ENCODE results near the gene GTF3C6.
"Not testable (repeated sequence)": the region's sequence is repeated elsewhere in the genome, so short reads cannot be mapped to it uniquely, and the experiment has no call there.

GTF3C6 gene

DNA sequence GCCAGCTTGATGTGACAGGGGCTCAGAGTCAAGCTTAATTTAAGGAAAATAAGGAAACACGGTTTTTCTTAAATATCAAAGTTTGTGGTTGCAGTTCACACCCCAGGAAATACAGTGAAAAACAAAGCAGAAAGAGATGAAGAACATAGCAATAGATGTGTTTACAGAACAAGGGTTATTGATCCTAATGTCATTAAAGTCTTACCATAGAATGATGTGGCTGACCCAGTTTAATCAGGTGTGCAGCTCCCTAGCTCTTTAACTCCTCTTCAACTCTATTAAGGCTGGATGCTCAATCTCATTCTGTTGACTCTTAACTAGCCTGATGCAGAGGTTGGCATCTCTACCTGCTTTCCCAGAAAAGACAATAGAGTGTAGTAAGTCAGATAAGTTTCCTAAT lies 7.5 kb upstream of the GTF3C6 start:
- H3K4me1 ChIP-seq (ENCODE audit: control insufficient read depth, insufficient read depth, low read length): peaks cover 17% of the 10 kb centered on the region
- DNase-seq (ENCODE audit: low read depth): no peak
- no peak overlapping the region for H3K9ac ChIP-seq (ENCODE audit: low read length)
- no peaks in the 10 kb centered on the region for H3K36me3 ChIP-seq (ENCODE audit: control insufficient read depth, insufficient read depth, low read length, severe bottlenecking)
- no peaks in the 10 kb centered on the region for H3K27me3 ChIP-seq (replicated peaks; ENCODE audit: control insufficient read depth, insufficient read depth, low read length)
- no peak overlapping the region for H3K4me3 ChIP-seq (ENCODE audit: low read length)
- H3K9me3 ChIP-seq (ENCODE audit: control insufficient read depth, low read length): no peaks in the 10 kb centered on the region

DNA sequence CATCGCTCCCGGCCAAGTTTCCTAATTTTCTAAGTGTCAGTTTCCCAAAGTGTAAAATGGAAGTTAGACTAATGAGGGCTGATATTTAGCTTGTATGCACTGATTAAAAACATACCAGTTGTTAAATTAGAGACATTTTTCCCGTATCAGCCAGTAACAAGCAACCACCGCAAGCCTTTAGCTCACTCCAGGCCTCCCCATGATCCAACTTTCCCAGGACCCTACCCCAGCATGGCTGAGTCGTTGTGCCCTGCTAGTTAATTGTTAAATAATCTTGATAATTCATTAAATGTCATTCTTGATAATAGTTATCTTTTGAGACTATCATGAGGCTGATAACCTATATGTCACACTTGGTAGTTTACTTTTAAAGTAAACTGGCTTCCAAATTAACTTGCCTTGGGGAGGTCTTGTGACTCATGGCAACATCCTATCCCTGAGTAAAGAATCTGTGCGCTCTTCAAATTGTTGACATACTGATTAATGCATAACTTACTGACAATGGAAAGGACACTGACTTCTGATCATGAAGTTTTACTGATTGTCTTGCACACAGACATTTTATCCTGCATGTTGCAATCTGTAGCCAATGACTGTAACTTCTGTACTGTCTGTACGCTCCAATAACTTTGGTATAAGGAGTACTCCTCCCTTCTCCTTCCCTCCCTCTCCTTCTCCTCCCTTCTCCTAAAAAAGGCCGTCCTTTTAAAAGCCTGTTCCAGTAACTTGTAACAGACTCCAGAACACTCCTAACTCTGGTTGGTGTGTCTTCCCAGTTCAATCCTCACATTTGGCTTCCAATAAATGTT lies 6.3 kb upstream of the GTF3C6 start:
- Histone ChIP-seq H3K9ac (ENCODE audit: low read length) (peak overlapping the region; percentile 65), H3K9me3 (ENCODE audit: control insufficient read depth, low read length) (no peaks in the 10 kb centered on the region), H3K4me3 (ENCODE audit: low read length) (peak overlapping the region; percentile 43), H3K4me1 (ENCODE audit: control insufficient read depth, insufficient read depth, low read length) (peaks cover 17% of the 10 kb centered on the region), H3K27me3 (replicated peaks; ENCODE audit: control insufficient read depth, insufficient read depth, low read length) (no peaks in the 10 kb centered on the region), H3K36me3 (ENCODE audit: control insufficient read depth, insufficient read depth, low read length, severe bottlenecking) (no peaks in the 10 kb centered on the region)
- DNase-seq (ENCODE audit: low read depth): peak; percentile 74

DNA sequence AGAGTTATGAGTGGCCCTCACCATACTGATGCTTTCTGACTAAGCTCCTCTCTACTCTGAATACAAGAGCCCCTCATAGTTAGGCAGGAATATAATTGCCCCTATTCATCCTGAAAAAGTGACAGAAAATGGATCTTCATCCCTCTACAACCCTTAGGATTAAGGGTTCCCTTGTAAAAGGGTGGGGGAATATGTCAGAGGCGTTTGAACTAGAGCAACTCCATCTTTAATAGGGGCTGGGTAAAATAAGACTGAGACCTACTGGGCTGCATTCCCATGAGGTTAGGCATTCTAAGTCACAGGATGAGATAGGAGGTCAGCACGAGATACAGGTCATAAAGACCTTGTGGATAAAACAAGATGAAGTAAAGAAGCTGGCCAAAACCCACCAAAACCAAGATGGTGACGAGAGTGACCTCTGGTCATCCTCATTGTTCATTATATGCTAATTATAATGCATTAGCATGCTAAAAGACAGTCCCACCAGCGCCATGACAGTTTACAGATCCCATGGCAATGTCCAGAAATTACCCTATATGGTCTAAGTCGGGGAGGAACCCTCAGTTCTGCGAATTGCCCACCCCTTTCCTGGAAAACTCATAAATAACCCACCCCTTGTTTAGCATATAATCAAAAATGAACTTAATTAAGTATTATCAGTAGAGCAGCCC lies 4.7 kb upstream of the GTF3C6 start:
- Histone ChIP-seq H3K4me1 (ENCODE audit: control insufficient read depth, insufficient read depth, low read length) (peaks cover 24% of the 10 kb centered on the region), H3K9ac (ENCODE audit: low read length) (no peak overlapping the region), H3K36me3 (ENCODE audit: control insufficient read depth, insufficient read depth, low read length, severe bottlenecking) (no peaks in the 10 kb centered on the region), H3K4me3 (ENCODE audit: low read length) (no peak overlapping the region), H3K27me3 (replicated peaks; ENCODE audit: control insufficient read depth, insufficient read depth, low read length) (no peaks in the 10 kb centered on the region), H3K9me3 (ENCODE audit: control insufficient read depth, low read length) (no peaks in the 10 kb centered on the region)
- no peak for DNase-seq (ENCODE audit: low read depth)

DNA sequence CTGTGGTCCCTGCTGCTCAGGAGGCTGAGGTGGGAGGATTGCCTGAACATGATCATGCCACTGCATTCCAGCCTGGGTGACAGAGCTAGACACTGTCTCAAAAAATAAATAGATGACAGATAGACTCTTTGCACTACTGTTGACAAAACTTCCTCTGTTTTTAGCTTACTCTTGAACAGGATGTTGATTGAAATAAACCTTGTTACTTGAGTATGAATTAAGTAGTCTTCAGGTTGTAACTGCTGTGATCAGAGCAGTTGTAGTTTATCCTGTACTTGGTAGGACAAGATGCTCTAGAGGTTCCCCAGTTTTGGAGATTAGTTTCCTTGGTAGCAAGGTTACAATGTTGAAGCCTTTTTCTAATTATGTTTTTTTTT lies 1.5 kb downstream of the GTF3C6 start:
- H3K4me3 ChIP-seq (ENCODE audit: low read length): no peak overlapping the region
- H3K36me3 ChIP-seq (ENCODE audit: control insufficient read depth, insufficient read depth, low read length, severe bottlenecking): peaks cover 30% of the 10 kb centered on the region

DNA sequence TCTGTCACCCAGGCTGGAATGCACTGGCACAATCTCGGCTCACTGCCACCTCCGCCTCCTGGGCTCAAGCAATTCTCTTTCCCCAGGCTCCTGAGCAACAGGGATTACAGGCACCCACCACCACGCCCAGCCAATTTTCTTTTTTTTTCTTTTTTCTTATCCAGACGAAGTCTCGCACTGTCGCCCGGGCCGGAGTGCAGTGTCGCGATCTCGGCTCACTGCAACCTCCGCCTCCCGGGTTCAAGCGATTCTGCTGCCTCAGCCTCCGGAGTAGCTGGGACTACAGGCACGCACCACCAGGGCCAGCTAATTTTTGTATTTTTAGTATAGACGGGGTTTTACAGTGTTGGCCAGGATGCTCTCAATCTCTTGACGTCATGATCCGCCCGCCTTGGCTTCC lies 4.1 kb downstream of the GTF3C6 start:
- H3K27me3 ChIP-seq (replicated peaks; ENCODE audit: control insufficient read depth, insufficient read depth, low read length); H3K9ac ChIP-seq (ENCODE audit: low read length); DNase-seq (ENCODE audit: low read depth); H3K4me3 ChIP-seq (ENCODE audit: low read length); H3K9me3 ChIP-seq (ENCODE audit: control insufficient read depth, low read length): not testable (repeated sequence)
- H3K4me1 ChIP-seq (ENCODE audit: control insufficient read depth, insufficient read depth, low read length): peaks cover 10% of the 10 kb centered on the region
- peaks cover 53% of the 10 kb centered on the region for H3K36me3 ChIP-seq (ENCODE audit: control insufficient read depth, insufficient read depth, low read length, severe bottlenecking)

More for the DNA sequence above, 1.5 kb downstream of the GTF3C6 start:
- Histone ChIP-seq H3K4me1 (ENCODE audit: control insufficient read depth, insufficient read depth, low read length) (peaks cover 11% of the 10 kb centered on the region), H3K9ac (ENCODE audit: low read length) (no peak overlapping the region), H3K9me3 (ENCODE audit: control insufficient read depth, low read length) (no peaks in the 10 kb centered on the region), H3K27me3 (replicated peaks; ENCODE audit: control insufficient read depth, insufficient read depth, low read length) (no peaks in the 10 kb centered on the region)
- DNase-seq (ENCODE audit: low read depth): no peak

DNA sequence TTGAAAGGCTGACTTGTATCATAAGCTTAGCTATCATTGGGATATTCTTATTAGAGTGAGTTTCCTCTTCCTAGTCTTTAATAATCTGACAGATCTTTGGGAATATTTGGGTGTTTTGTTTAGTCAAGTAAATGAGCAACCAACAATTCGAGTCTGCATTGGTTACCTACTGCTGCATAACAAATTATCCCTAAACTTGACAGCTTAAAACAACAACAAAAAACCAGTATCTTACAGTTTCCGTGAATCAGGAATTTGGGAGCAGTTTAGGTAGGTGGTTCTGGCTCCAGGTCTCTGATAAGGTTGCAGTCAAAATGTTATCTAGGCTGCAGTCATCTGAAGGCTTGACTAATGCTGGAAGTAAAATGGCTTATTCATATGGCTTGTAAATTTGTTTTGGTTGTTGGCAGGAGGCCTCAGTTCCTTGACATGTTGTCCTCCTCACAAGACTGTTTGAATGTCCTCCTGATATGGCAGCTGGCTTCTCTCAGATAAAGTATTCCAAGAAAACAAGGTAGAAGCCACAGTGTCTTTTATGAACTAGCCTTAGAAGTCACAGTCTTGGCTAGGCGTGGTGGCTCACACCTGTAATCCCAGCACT lies 7.2 kb downstream of the GTF3C6 start:
- no peak for DNase-seq (ENCODE audit: low read depth)
- H3K9me3 ChIP-seq (ENCODE audit: control insufficient read depth, low read length): no peaks in the 10 kb centered on the region
- H3K4me1 ChIP-seq (ENCODE audit: control insufficient read depth, insufficient read depth, low read length): no peaks in the 10 kb centered on the region
- no peak overlapping the region for H3K9ac ChIP-seq (ENCODE audit: low read length)
- no peaks in the 10 kb centered on the region for H3K27me3 ChIP-seq (replicated peaks; ENCODE audit: control insufficient read depth, insufficient read depth, low read length)
- H3K4me3 ChIP-seq (ENCODE audit: low read length): no peak overlapping the region
- peaks cover 53% of the 10 kb centered on the region for H3K36me3 ChIP-seq (ENCODE audit: control insufficient read depth, insufficient read depth, low read length, severe bottlenecking)

DNA sequence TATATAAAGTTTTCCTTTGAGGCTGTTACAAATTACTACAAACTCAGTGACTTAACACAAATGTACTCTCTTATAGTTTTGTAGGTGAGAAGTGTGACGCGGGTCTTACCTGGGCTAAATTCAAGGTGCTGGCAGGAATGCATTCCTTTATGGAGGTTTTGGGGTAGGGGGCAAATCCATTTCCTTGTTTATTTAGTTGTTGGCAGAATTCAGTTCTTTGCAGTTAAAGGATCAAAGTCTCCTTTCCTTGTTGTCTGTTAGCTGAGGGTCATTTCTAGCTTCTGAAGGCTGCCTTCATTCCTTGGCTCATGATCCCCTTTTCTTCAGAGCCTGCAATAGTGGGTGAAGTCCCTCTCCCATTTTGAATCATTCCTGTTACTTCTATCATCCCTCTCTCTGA lies 10.2 kb downstream of the GTF3C6 start:
- H3K4me3 ChIP-seq (ENCODE audit: low read length): not testable (repeated sequence)

DNA sequence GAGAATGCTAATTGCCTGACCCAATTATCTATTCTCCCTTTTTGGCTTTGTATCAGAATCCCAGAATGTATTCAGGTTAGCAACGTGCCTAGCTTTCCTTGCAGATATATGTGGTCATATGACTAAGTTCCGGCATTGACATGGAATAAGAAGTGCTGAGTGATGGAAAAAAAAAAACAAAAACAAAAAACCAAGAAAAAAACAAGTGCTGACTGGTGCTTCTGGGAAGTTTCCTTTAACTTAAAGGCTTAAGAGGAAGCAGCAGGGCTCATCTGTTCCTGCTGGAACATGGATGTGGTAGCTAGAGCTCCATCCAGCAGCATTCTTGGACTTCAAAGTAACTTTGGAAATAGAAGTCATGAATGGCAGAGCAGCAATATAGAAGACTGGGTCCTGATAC lies 13.0 kb downstream of the GTF3C6 start:
- DNase-seq (ENCODE audit: low read depth): no peak
- H3K4me1 ChIP-seq (ENCODE audit: control insufficient read depth, insufficient read depth, low read length): peaks cover 2% of the 10 kb centered on the region
- no peaks in the 10 kb centered on the region for H3K9me3 ChIP-seq (ENCODE audit: control insufficient read depth, low read length)

More for the DNA sequence above, 10.2 kb downstream of the GTF3C6 start:
- H3K9me3 ChIP-seq (ENCODE audit: control insufficient read depth, low read length); DNase-seq (ENCODE audit: low read depth); H3K9ac ChIP-seq (ENCODE audit: low read length); H3K4me1 ChIP-seq (ENCODE audit: control insufficient read depth, insufficient read depth, low read length); H3K27me3 ChIP-seq (replicated peaks; ENCODE audit: control insufficient read depth, insufficient read depth, low read length): not testable (repeated sequence)
- peaks cover 29% of the 10 kb centered on the region for H3K36me3 ChIP-seq (ENCODE audit: control insufficient read depth, insufficient read depth, low read length, severe bottlenecking)

DNA sequence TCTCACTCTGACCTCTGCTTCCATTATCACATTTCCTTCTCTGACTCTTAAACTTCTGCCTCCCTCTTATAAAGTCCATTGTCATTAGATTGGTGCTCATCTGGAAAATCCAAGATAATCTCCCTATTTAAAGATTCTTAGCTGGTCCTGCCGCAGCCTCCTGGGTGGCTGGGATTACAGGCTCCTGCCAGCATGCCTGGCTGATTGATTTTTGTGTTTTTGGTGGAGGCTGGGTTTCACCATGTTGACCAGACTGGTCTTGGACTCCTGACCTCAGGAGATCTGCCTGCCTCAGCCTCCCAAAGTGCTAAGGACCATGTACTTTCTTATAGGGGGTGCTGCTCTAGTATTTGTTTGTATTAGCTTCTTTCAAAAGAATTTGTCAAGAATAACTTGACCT lies 18.1 kb downstream of the GTF3C6 start:
- Histone ChIP-seq H3K9ac (ENCODE audit: low read length) (no peak overlapping the region), H3K4me3 (ENCODE audit: low read length) (no peak overlapping the region), H3K4me1 (ENCODE audit: control insufficient read depth, insufficient read depth, low read length) (peaks cover under 1% of the 10 kb centered on the region), H3K36me3 (ENCODE audit: control insufficient read depth, insufficient read depth, low read length, severe bottlenecking) (no peaks in the 10 kb centered on the region), H3K9me3 (ENCODE audit: control insufficient read depth, low read length) (no peaks in the 10 kb centered on the region), H3K27me3 (replicated peaks; ENCODE audit: control insufficient read depth, insufficient read depth, low read length) (no peaks in the 10 kb centered on the region)
- DNase-seq (ENCODE audit: low read depth): no peak

More for the DNA sequence above, 13.0 kb downstream of the GTF3C6 start:
- Histone ChIP-seq H3K9ac (ENCODE audit: low read length) (no peak overlapping the region), H3K36me3 (ENCODE audit: control insufficient read depth, insufficient read depth, low read length, severe bottlenecking) (peaks cover 14% of the 10 kb centered on the region), H3K27me3 (replicated peaks; ENCODE audit: control insufficient read depth, insufficient read depth, low read length) (no peaks in the 10 kb centered on the region), H3K4me3 (ENCODE audit: low read length) (no peak overlapping the region)

DNA sequence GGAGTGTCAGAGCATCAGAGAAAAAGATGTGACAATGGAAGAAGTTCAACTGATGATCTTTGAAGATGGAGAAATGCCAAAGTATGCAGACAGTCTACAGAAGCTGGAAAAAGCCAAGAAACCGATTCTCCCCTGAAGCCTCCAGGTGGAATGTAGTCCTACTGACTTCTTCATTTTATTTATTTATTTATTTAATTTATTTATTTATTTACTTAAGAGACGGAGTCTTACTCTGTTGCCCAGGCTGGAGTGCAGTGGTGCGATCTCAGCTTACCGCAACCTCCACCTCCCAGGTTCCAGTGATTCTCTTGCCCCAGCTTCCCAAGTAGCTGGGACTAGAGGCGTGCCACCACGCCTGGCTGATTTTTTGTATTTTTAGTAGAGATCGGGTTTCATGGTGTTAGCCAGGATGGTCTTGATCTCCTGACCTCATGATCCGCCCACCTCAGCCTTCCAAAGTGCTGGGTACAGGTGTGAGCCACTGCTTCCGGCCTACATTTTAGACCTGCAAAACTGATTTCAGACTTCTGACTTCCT lies 21.1 kb downstream of the GTF3C6 start:
- no peak for DNase-seq (ENCODE audit: low read depth)
- Histone ChIP-seq H3K9me3 (ENCODE audit: control insufficient read depth, low read length) (no peaks in the 10 kb centered on the region), H3K27me3 (replicated peaks; ENCODE audit: control insufficient read depth, insufficient read depth, low read length) (no peaks in the 10 kb centered on the region), H3K4me3 (ENCODE audit: low read length) (no peak overlapping the region), H3K36me3 (ENCODE audit: control insufficient read depth, insufficient read depth, low read length, severe bottlenecking) (no peaks in the 10 kb centered on the region), H3K9ac (ENCODE audit: low read length) (no peak overlapping the region), H3K4me1 (ENCODE audit: control insufficient read depth, insufficient read depth, low read length) (peaks cover 11% of the 10 kb centered on the region)

DNA sequence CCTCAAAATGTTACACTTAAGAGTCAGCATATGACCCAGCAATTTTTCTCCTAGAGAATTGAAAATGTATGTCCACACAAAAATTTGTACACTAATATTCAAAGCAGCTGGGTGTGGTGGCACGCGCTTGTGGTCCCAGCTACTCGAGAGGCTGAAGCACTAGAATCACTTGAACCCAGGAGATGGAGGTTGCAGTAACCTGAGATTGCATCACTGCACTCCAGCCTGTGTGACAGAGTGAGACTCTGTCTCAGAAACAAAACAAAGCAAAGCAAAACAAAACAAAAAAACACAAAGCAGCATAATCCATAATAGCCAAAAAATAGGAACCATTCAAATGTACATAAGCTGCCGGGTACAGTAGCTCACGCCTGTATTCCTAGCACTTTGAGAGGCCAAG lies 21.7 kb downstream of the GTF3C6 start:
- Histone ChIP-seq H3K36me3 (ENCODE audit: control insufficient read depth, insufficient read depth, low read length, severe bottlenecking) (no peaks in the 10 kb centered on the region), H3K4me3 (ENCODE audit: low read length) (no peak overlapping the region), H3K9me3 (ENCODE audit: control insufficient read depth, low read length) (no peaks in the 10 kb centered on the region), H3K27me3 (replicated peaks; ENCODE audit: control insufficient read depth, insufficient read depth, low read length) (no peaks in the 10 kb centered on the region), H3K4me1 (ENCODE audit: control insufficient read depth, insufficient read depth, low read length) (peaks cover 11% of the 10 kb centered on the region), H3K9ac (ENCODE audit: low read length) (no peak overlapping the region)
- DNase-seq (ENCODE audit: low read depth): no peak

Measured in adipocyte (in vitro differentiated cells).